Vagina (tissue), 2 donors: Measurements from ENCODE around the gene NEK7. TPM values are rescaled to one million over a fixed set of nuclear protein-coding genes. Genes with fewer than 3 reads are reported as not detected.

Source experiments
- DNase-seq, 2 donors: peaks; one replicate each; pipeline ENCODE4 v3.0.0-alpha.2; 2017; ENCODE audit errors: extremely low spot score in 2 of 2
- H3K27ac ChIP-seq: fragments of 200-600 bp; sonication (generic); one replicate; pipeline ENCODE4 v1.5.1; 2019
- H3K27me3 ChIP-seq: fragments of 200-600 bp; sonication (generic); one replicate; pipeline ENCODE4 v1.5.1; 2019
- H3K36me3 ChIP-seq, 2 donors: fragments of 200-600 bp; sonication (generic); one replicate each; pipeline ENCODE4 v1.5.1; 2017 to 2019
- H3K4me1 ChIP-seq: fragments of 200-600 bp; sonication (generic); one replicate; pipeline ENCODE4 v1.5.1; 2019
- H3K4me3 ChIP-seq, 2 donors: fragments of 200-600 bp; sonication (generic); 1 replicate in 1 of 2; 2 replicates in 1 of 2; pipeline ENCODE4 v1.5.1; 2016 to 2019
- H3K9me3 ChIP-seq: fragments of 200-600 bp; sonication (generic); one replicate; pipeline ENCODE4 v1.5.1; 2019
- POLR2A ChIP-seq, 2 donors: fragments of 450-650 bp; IDR thresholded peaks; one replicate each; pipeline ENCODE4 v1.6.1; 2017; ENCODE audit warnings: antibody characterized with exemption in 2 of 2, mild to moderate bottlenecking in 2 of 2, moderate library complexity in 2 of 2
- POLR2AphosphoS5 ChIP-seq, 2 donors: sonication (generic); formaldehyde crosslinking; IDR thresholded peaks; one replicate each; pipeline ENCODE4 v1.9.0; 2017; ENCODE audit warnings: antibody characterized with exemption in 2 of 2, mild to moderate bottlenecking in 2 of 2, low read depth in 1 of 2; ENCODE audit not compliant: insufficient read depth in 1 of 2
- intact Hi-C: fragments of 100-400 bp; cut with DNase I; formaldehyde crosslinking; loops from one replicate; pipeline ENCODE4 v1.15.1; 2023
- total RNA-seq: library from RNA; depleted of rRNA; stranded (reverse); fragments of >200 nt; gene quantifications from one replicate; pipeline ENCODE4 v1.2.3, GENCODE V29; 2016
- TF ChIP-seq, protein P1 (sequence below), 3 experiments: fragments of 450-650 bp in 2 of 3; fragments of 200-600 bp in 1 of 3; sonication (generic) in 1 of 3; IDR thresholded peaks; one replicate each; pipeline ENCODE4 v1.5.1; 2017 to 2019; ENCODE audit warnings: antibody characterized with exemption in 3 of 3, mild to moderate bottlenecking in 2 of 3, moderate library complexity in 2 of 3

The NEK7 gene
- total RNA-seq, 1 donor from 2014 or later: 99.4 TPM

GRCh38 chr1:198281911-198282310, 125.1 kb downstream of the NEK7 start:
- Histone ChIP-seq H3K4me3 (no peak overlapping the region), H3K9me3 (no peaks in the 10 kb centered on the region), H3K27ac (no peak overlapping the region), H3K27me3 (no peaks in the 10 kb centered on the region), H3K36me3 (no peaks in the 10 kb centered on the region), H3K4me1 (no peaks in the 10 kb centered on the region)
- no peak for DNase-seq
- no peak for TF ChIP-seq POLR2AphosphoS5 (IDR thresholded peaks at IDR 0.05; ENCODE audit: insufficient read depth in 1 of 2, low read depth in 1 of 2)
- TF ChIP-seq POLR2A (IDR thresholded peaks at IDR 0.05): no peak
- TF ChIP-seq, protein P1, sequence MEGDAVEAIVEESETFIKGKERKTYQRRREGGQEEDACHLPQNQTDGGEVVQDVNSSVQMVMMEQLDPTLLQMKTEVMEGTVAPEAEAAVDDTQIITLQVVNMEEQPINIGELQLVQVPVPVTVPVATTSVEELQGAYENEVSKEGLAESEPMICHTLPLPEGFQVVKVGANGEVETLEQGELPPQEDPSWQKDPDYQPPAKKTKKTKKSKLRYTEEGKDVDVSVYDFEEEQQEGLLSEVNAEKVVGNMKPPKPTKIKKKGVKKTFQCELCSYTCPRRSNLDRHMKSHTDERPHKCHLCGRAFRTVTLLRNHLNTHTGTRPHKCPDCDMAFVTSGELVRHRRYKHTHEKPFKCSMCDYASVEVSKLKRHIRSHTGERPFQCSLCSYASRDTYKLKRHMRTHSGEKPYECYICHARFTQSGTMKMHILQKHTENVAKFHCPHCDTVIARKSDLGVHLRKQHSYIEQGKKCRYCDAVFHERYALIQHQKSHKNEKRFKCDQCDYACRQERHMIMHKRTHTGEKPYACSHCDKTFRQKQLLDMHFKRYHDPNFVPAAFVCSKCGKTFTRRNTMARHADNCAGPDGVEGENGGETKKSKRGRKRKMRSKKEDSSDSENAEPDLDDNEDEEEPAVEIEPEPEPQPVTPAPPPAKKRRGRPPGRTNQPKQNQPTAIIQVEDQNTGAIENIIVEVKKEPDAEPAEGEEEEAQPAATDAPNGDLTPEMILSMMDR (IDR thresholded peaks at IDR 0.05): no peak
- intact Hi-C loops: no loop called here

- Histone ChIP-seq H3K4me1 (no peaks in the 10 kb centered on the region), H3K4me3 (no peak overlapping the region), H3K9me3 (no peaks in the 10 kb centered on the region), H3K36me3 (no peaks in the 10 kb centered on the region), H3K27ac (no peak overlapping the region), H3K27me3 (no peaks in the 10 kb centered on the region)
- DNase-seq: no peak
- TF ChIP-seq POLR2A (IDR thresholded peaks at IDR 0.05) (no peak), POLR2AphosphoS5 (IDR thresholded peaks at IDR 0.05; ENCODE audit: insufficient read depth in 1 of 2, low read depth in 1 of 2) (no peak)
- TF ChIP-seq, protein P1 (IDR thresholded peaks at IDR 0.05): no peak
- intact Hi-C loops: no loop called here
Measured at GRCh38 chr1:198283222-198283621, 126.4 kb downstream of the NEK7 start.

DNA sequence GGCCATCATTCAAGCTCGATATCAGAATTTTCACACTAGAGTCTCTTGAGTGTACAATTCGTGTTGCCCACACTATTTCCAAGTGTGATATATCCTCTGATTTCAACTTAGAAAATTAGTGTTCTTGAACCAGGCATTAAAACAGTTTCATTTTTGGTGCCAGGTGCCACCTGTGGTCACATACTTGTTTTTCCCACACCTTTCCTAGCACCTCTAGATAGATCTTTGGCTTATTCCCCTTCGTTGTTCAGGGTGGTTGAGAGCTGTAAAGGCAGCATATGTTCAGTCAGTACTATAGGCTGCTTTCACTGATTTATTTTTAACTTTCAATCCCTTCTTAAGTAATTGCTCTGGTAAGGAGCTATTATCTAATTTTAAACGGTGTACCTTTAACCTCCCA, 131.1 kb downstream of the NEK7 start:
- no peak for TF ChIP-seq POLR2AphosphoS5 (IDR thresholded peaks at IDR 0.05; ENCODE audit: insufficient read depth in 1 of 2, low read depth in 1 of 2)
- TF ChIP-seq, protein P1 (IDR thresholded peaks at IDR 0.05): no peak
- no peak for TF ChIP-seq POLR2A (IDR thresholded peaks at IDR 0.05)
- Histone ChIP-seq H3K36me3 (no peaks in the 10 kb centered on the region), H3K4me1 (no peaks in the 10 kb centered on the region), H3K4me3 (no peak overlapping the region), H3K9me3 (no peaks in the 10 kb centered on the region), H3K27me3 (no peaks in the 10 kb centered on the region), H3K27ac (no peak overlapping the region)
- intact Hi-C loops: no loop called here
- DNase-seq: no peak

DNA sequence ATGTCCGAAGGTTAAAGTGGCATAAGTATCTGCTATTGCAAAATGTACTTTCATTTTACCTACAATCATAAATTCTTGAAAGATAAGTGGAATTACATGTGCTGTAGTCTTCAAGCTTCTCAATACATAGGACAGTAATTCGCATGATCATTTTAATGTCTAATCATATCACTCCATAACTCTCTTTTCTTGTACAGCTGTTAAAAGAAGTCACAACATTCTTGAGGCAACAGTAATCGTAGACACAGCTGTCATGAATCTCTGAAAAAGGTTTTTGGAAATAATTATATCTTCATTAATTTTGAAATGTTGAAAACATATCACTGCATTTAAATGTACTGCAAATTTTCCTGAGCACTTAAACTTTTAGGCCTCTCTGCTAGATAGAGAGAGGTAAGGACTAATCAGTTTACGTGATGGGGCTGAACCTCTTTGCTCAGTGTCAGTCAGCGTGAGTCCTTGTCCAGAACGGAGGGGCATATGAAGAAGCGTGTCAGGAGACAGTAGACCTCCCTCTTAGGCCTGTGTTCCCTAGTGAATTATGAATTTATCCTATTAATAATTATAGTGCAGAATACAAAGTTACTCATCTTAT, 133.4 kb downstream of the NEK7 start:
- TF ChIP-seq POLR2AphosphoS5 (IDR thresholded peaks at IDR 0.05; ENCODE audit: insufficient read depth in 1 of 2, low read depth in 1 of 2) (no peak), POLR2A (IDR thresholded peaks at IDR 0.05) (no peak)
- TF ChIP-seq, protein P1 (IDR thresholded peaks at IDR 0.05): no peak
- no peak for DNase-seq
- no peak overlapping the region for H3K27ac ChIP-seq
- H3K9me3 ChIP-seq: no peaks in the 10 kb centered on the region
- no peaks in the 10 kb centered on the region for H3K4me1 ChIP-seq
- H3K36me3 ChIP-seq: peaks cover 0 to 10% of the 10 kb centered on the region in 2 donors
- intact Hi-C loops: no loop called here
- H3K4me3 ChIP-seq: no peak overlapping the region
- H3K27me3 ChIP-seq: no peaks in the 10 kb centered on the region

DNA sequence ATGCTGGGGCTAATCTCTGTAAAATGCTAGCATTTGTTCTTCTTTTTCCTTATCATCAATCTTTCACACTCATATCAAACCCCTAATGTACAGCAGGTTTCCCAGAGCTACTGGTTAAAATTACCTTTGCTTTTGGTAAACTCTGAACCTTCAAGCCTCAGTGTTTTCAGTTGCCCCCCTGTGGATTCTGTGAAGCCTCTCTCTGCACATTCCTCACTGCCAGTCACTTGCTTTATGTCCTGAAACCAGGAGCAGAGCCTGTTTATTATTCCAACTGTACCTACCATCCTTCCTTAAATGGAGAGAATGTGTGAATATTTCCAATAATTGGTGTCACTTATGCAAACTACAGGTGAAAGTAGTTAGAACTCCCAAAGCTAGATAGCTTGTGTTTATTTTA, 134.2 kb downstream of the NEK7 start:
- no peaks in the 10 kb centered on the region for H3K4me1 ChIP-seq
- no peak for DNase-seq
- H3K4me3 ChIP-seq: no peak overlapping the region
- H3K9me3 ChIP-seq: no peaks in the 10 kb centered on the region
- no peak overlapping the region for H3K27ac ChIP-seq
- H3K27me3 ChIP-seq: no peaks in the 10 kb centered on the region
- intact Hi-C loops: no loop called here
- TF ChIP-seq, protein P1 (IDR thresholded peaks at IDR 0.05): no peak
- TF ChIP-seq POLR2A (IDR thresholded peaks at IDR 0.05) (no peak), POLR2AphosphoS5 (IDR thresholded peaks at IDR 0.05; ENCODE audit: insufficient read depth in 1 of 2, low read depth in 1 of 2) (no peak)
- peaks cover 0 to 10% of the 10 kb centered on the region in 2 donors for H3K36me3 ChIP-seq
